Keratinocyte (primary cell): ENCODE measurements around the gene TMEM9. TPM values are rescaled to one million over a fixed set of nuclear protein-coding genes. Genes with fewer than 3 reads are reported as not detected.

Experiments used
- DNase-seq: peaks from one replicate; pipeline ENCODE4 v3.0.0-alpha.2; 2011; ENCODE audit warnings: low read depth, missing footprints, low spot score
- FAIRE-seq: peaks from 2 replicates; lab custom pipeline; 2011; peaks lifted over from hg19 to GRCh38; lab: Jason Lieb, UNC
- H2AFZ ChIP-seq: 2 replicates; pipeline ENCODE4 v1.6.0; 2012; ENCODE audit warnings: low read length, control low read depth, inconsistent platforms; ENCODE audit not compliant: control insufficient read depth
- H3K27ac ChIP-seq: 2 replicates; pipeline ENCODE4 v1.5.1; 2011; ENCODE audit warnings: low read length; ENCODE audit not compliant: control insufficient read depth, insufficient read depth
- H3K27me3 ChIP-seq: 3 replicates; pipeline ENCODE4 v1.6.0; 2011; ENCODE audit warnings: low read length; ENCODE audit not compliant: control insufficient read depth, insufficient read depth; ENCODE audit errors: extremely low read depth
- H3K36me3 ChIP-seq, 2 experiments: 2 replicates in 1 of 2; 3 replicates in 1 of 2; pipeline ENCODE4 v1.5.1; 2011; ENCODE audit warnings: low read length in 2 of 2, mild to moderate bottlenecking in 1 of 2; ENCODE audit not compliant: control insufficient read depth in 2 of 2, insufficient read depth in 2 of 2; ENCODE audit errors: extremely low read depth in 1 of 2
- H3K4me1 ChIP-seq: 3 replicates; pipeline ENCODE4 v1.5.1; 2011; ENCODE audit warnings: low read length; ENCODE audit not compliant: control insufficient read depth, insufficient read depth; ENCODE audit errors: extremely low read depth
- H3K4me2 ChIP-seq: 3 replicates; pipeline ENCODE4 v1.6.0; 2011; ENCODE audit warnings: low read depth, low read length; ENCODE audit not compliant: control insufficient read depth, insufficient read depth; ENCODE audit errors: extremely low read depth
- H3K4me3 ChIP-seq, 3 experiments: fragments of 200-600 bp in 1 of 3; sonication (generic) in 1 of 3; 2 replicates in 2 of 3; 3 replicates in 1 of 3; pipeline ENCODE4 v1.5.1; 2011 to 2016; ENCODE audit warnings: low read length in 3 of 3, mild to moderate bottlenecking in 3 of 3, control low read depth in 2 of 3, inconsistent platforms in 1 of 3, low read depth in 1 of 3, mixed read lengths in 1 of 3, mixed run types in 1 of 3, moderate library complexity in 1 of 3; ENCODE audit not compliant: control insufficient read depth in 2 of 3, insufficient read depth in 2 of 3; ENCODE audit errors: extremely low read depth in 1 of 3
- H3K79me2 ChIP-seq: 2 replicates; pipeline ENCODE4 v1.6.0; 2012; ENCODE audit warnings: low read length; ENCODE audit not compliant: control insufficient read depth, insufficient read depth
- H3K9ac ChIP-seq: 3 replicates; pipeline ENCODE4 v1.6.0; 2011; ENCODE audit warnings: low read length; ENCODE audit not compliant: control insufficient read depth, insufficient read depth; ENCODE audit errors: extremely low read depth
- H3K9me1 ChIP-seq: 3 replicates; pipeline ENCODE4 v1.6.0; 2011; ENCODE audit warnings: low read length; ENCODE audit not compliant: control insufficient read depth, insufficient read depth; ENCODE audit errors: extremely low read depth
- H3K9me3 ChIP-seq: 2 replicates; pipeline ENCODE4 v1.5.1; 2012; ENCODE audit warnings: low read depth, low read length; ENCODE audit not compliant: control insufficient read depth
- H4K20me1 ChIP-seq: 3 replicates; pipeline ENCODE4 v1.6.0; 2011; ENCODE audit warnings: low read length; ENCODE audit not compliant: control insufficient read depth, insufficient read depth; ENCODE audit errors: extremely low read depth
- CTCF ChIP-seq, 3 experiments: IDR thresholded peaks in 1 of 3; conservative IDR thresholded peaks in 1 of 3; optimal IDR thresholded peaks in 1 of 3; 2 replicates in 2 of 3; 3 replicates in 1 of 3; pipeline versions ENCODE3 to v1.5.1; 2011; ENCODE audit warnings: low read length in 3 of 3, mild to moderate bottlenecking in 3 of 3, moderate library complexity in 2 of 3, control low read depth in 1 of 3, inconsistent platforms in 1 of 3; ENCODE audit not compliant: insufficient read depth in 2 of 3; ENCODE audit errors: extremely low read depth in 1 of 3
- EZH2 ChIP-seq: IDR thresholded peaks from one replicate; pipeline ENCODE4 v1.6.1; 2012; ENCODE audit warnings: inconsistent platforms, mild to moderate bottlenecking, low read length, moderate library complexity
- dilution Hi-C: fragments of 300-500 bp; cut with MboI; formaldehyde crosslinking; loops from one replicate; pipeline ENCODE4 v1.7.0; 2020; ENCODE audit warnings: low sequenced_read_pairs; ENCODE audit not compliant: extremely low pct_ligation_motif_present
- polyA plus RNA-seq, 5 experiments: library from polyadenylated mRNA; depleted of rRNA in 3 of 5; stranded (reverse) in 3 of 5; stranded (forward) in 1 of 5; unstranded in 1 of 5; fragments of >200 nt; gene quantifications; 1 replicate in 1 of 5; 2 replicates in 3 of 5; 3 replicates in 1 of 5; pipeline versions ENCODE4 v1.2.1 to v1.2.3, GENCODE V29; 2011 to 2012; ENCODE audit warnings: missing spikeins in 2 of 5, low read depth in 1 of 5, low replicate concordance in 1 of 5

The TMEM9 gene
- polyA plus RNA-seq, 1 donor (not counting 4 experiments of a cell fraction or from before 2014, with no cell fraction given), result 56.0 TPM

- no peak for DNase-seq
- no peaks in the 10 kb centered on the region for H3K36me3 ChIP-seq
- no peak overlapping the region for H3K4me3 ChIP-seq
- H2AFZ ChIP-seq, result no peak overlapping the region
- H3K9me1 ChIP-seq, result no peaks in the 10 kb centered on the region
- no peak overlapping the region for H3K9ac ChIP-seq
- H3K27ac ChIP-seq, result no peak overlapping the region
- H3K4me2 ChIP-seq, result no peak overlapping the region
- H3K9me3 ChIP-seq, result no peaks in the 10 kb centered on the region
- FAIRE-seq, result no peak
- peaks cover 15% of the 10 kb centered on the region for H3K27me3 ChIP-seq
- dilution Hi-C loops, result no loop called here
- TF ChIP-seq EZH2 (no peak), CTCF (optimal IDR thresholded peaks at IDR 0.05 in 1 of 3, IDR thresholded peaks at IDR 0.05 in 1 of 3, conservative IDR thresholded peaks at IDR 0.05 in 1 of 3; ENCODE audit: extremely low read depth in 1 of 3, insufficient read depth in 2 of 3, low read length in 3 of 3) (no peak)
- peaks cover 13% of the 10 kb centered on the region for H3K4me1 ChIP-seq
- H4K20me1 ChIP-seq, result no peaks in the 10 kb centered on the region
- no peaks in the 10 kb centered on the region for H3K79me2 ChIP-seq
Measured at GRCh38 chr1:201093561-201093960, 60.7 kb downstream of the TMEM9 start.

- H3K9me1 ChIP-seq, result no peaks in the 10 kb centered on the region
- no peaks in the 10 kb centered on the region for H4K20me1 ChIP-seq
- no peak overlapping the region for H3K4me3 ChIP-seq
- TF ChIP-seq EZH2, result no peak
- dilution Hi-C loops, result no loop called here
- peaks cover 17% of the 10 kb centered on the region for H3K27me3 ChIP-seq
- H3K9ac ChIP-seq, result no peak overlapping the region
- H3K4me1 ChIP-seq, result peaks cover 16% of the 10 kb centered on the region
- H3K4me2 ChIP-seq, result no peak overlapping the region
- H3K9me3 ChIP-seq, result no peaks in the 10 kb centered on the region
- H3K79me2 ChIP-seq, result no peaks in the 10 kb centered on the region
- FAIRE-seq, result no peak
- H2AFZ ChIP-seq, result no peak overlapping the region
- H3K27ac ChIP-seq, result no peak overlapping the region
- no peak for DNase-seq
- no peaks in the 10 kb centered on the region for H3K36me3 ChIP-seq
Measured at GRCh38 chr1:201092738-201093137, 61.5 kb downstream of the TMEM9 start.

GRCh38 chr1:201091256-201091655, 63.0 kb downstream of the TMEM9 start:
- Histone ChIP-seq H3K9me3 (no peaks in the 10 kb centered on the region), H4K20me1 (no peaks in the 10 kb centered on the region), H3K4me3 (no peak overlapping the region), H3K27ac (no peak overlapping the region), H3K4me2 (no peak overlapping the region), H2AFZ (no peak overlapping the region), H3K9ac (no peak overlapping the region), H3K9me1 (no peaks in the 10 kb centered on the region), H3K79me2 (no peaks in the 10 kb centered on the region), H3K4me1 (peaks cover 16% of the 10 kb centered on the region), H3K36me3 (no peaks in the 10 kb centered on the region), H3K27me3 (peaks cover 6% of the 10 kb centered on the region)
- TF ChIP-seq CTCF (optimal IDR thresholded peaks at IDR 0.05 in 1 of 3, IDR thresholded peaks at IDR 0.05 in 1 of 3, conservative IDR thresholded peaks at IDR 0.05 in 1 of 3; ENCODE audit: extremely low read depth in 1 of 3, insufficient read depth in 2 of 3, low read length in 3 of 3), result no peak
- TF ChIP-seq EZH2, result no peak
- DNase-seq (no peak), FAIRE-seq (no peak)
- dilution Hi-C loops, result no loop called here
